H1 (cell line): Measurements from ENCODE around the gene AHI1.

Experiments used
- CTCF ChIP-seq, 3 experiments: IDR thresholded peaks; 1 replicate in 2 of 3; 2 replicates in 1 of 3; pipeline versions ENCODE4 v1.5.1 to v1.6.1; 2011; ENCODE audit warnings: low read length in 3 of 3, mild to moderate bottlenecking in 3 of 3, inconsistent platforms in 2 of 3, low read depth in 1 of 3, moderate library complexity in 1 of 3; ENCODE audit not compliant: insufficient read depth in 1 of 3; ENCODE audit errors: control extremely low read depth in 1 of 3
- EZH2 ChIP-seq: fragments of 200-600 bp; sonication (generic); IDR thresholded peaks from 2 replicates; pipeline ENCODE4 v1.7.1; 2012; ENCODE audit warnings: low read depth, mild to moderate bottlenecking, moderate library complexity, low read length, inconsistent platforms; ENCODE audit not compliant: severe bottlenecking
- RFX5 ChIP-seq: IDR thresholded peaks from 2 replicates; pipeline ENCODE4 v1.6.1; 2011; ENCODE audit warnings: low read depth, low read length, improper control_type of control experiment, borderline replicate concordance
- USF2 ChIP-seq: IDR thresholded peaks from 2 replicates; pipeline ENCODE4 v1.6.1; 2011; ENCODE audit warnings: low read length, improper control_type of control experiment

- TF ChIP-seq EZH2 (no peak), CTCF (IDR thresholded peaks at IDR 0.05; ENCODE audit: control extremely low read depth in 1 of 3, insufficient read depth in 1 of 3, low read depth in 1 of 3, low read length in 3 of 3) (no peak), RFX5 (no peak), USF2 (no peak)
These were observed 260.8 kb downstream of the AHI1 start for GRCh38 chr6:135236732-135237131.
